ENCODE measurements around the gene C1QB. TPM values are rescaled to one million over a fixed set of nuclear protein-coding genes. Genes with fewer than 3 reads are reported as not detected.
"Not testable (repeated sequence)": the region's sequence is repeated elsewhere in the genome, so short reads cannot be mapped to it uniquely, and the experiment has no call there.

C1QB gene
- polyA plus RNA-seq, 1 of the 3 experiments (the other 2 are of a cell fraction), result not detected

DNA sequence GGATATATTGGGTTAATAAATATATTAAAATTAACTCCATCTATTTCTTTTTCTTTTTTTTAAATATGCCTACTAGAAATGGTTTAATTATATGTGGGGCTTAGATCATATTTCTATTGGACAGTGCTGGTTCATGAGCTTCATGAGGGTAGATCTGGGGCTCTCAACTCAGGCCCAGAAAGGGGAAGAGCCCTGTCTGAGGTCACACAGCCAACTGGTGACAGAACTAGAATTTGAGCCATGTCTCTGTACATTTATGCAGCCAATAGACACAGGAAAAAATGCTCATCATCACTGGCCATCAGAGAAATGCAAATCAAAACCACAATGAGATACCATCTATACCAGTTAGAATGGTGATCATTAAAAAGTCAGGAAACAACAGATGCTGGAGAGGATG, 52.5 kb downstream of the C1QB start:
- H3K9me3 ChIP-seq, result no peaks in the 10 kb centered on the region
- no peak overlapping the region for H3K4me3 ChIP-seq (ENCODE audit: low read depth in 2 of 2, low read length in 1 of 2)
- H3K4me1 ChIP-seq (ENCODE audit: control insufficient read depth in 1 of 2, insufficient read depth in 2 of 2, low read depth in 1 of 2, low read length in 1 of 2), result peaks cover 2 to 13% of the 10 kb centered on the region in 2 experiments; a peak in 2 of 4 replicates
- no peak overlapping the region for H3K27ac ChIP-seq (ENCODE audit: low read depth in 2 of 2, low read length in 1 of 2)
- CTCF ChIA-PET, result interaction anchor here (1.1 to 8.5 kb wide), 24 partner anchors 8 to 479 kb away, joined by 3 to 166 read pairs (median 8); partner anchors contain the start of gene LACTBL1
- no peak for DNase-seq
- H3K4me2 ChIP-seq, result no peak overlapping the region
- peaks cover 8% of the 10 kb centered on the region for H3F3A ChIP-seq (replicated peaks; ENCODE audit: insufficient read depth)
- no peaks in the 10 kb centered on the region for H3K27me3 ChIP-seq (ENCODE audit: insufficient read depth)
- no peaks in the 10 kb centered on the region; the same call in 1 of the 2 replicates for H3K79me2 ChIP-seq (ENCODE audit: insufficient read depth)
- no peak overlapping the region for H2AFZ ChIP-seq (ENCODE audit: low read depth)
- H3K9ac ChIP-seq, result no peak overlapping the region
- H4K20me1 ChIP-seq (ENCODE audit: insufficient read depth), result no peaks in the 10 kb centered on the region
- POLR2A ChIA-PET, result no interaction called here
- H3K9me2 ChIP-seq, result no peaks in the 10 kb centered on the region
- H3K36me3 ChIP-seq (replicated peaks in 1 of 2; ENCODE audit: control insufficient read depth in 1 of 2, insufficient read depth in 2 of 2, low read length in 1 of 2), result no peaks in the 10 kb centered on the region
- no peak for TF ChIP-seq RXRA (IDR thresholded peaks at IDR 0.05; ENCODE audit: borderline replicate concordance, low read depth)
- TF ChIP-seq YY1 (IDR thresholded peaks at IDR 0.05; ENCODE audit: low read depth), result no peak
- TF ChIP-seq FOXM1 (IDR thresholded peaks at IDR 0.05; ENCODE audit: low read depth), result no peak
- TF ChIP-seq TCF12 (IDR thresholded peaks at IDR 0.05), result no peak
- TF ChIP-seq POLR2AphosphoS5 (IDR thresholded peaks at IDR 0.05; ENCODE audit: low read depth, low read length), result no peak

DNA sequence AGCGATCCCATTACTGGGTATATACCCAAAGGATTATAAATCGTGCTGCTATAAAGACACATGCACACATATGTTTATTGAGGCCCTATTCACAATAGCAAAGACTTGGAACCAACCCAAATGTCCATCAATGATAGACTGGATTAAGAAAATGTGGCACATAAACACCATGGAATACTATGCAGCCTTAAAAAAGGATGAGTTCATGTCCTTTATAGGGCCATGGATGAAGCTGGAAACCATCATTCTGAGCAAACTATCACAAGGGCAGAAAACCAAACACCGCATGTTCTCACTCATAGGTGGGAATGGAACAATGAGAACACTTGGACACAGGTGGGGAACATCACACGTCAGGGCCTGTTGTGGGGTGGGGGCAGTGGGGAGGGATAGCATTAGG, 53.1 kb downstream of the C1QB start:
- POLR2A ChIA-PET, result not testable (repeated sequence)

DNA sequence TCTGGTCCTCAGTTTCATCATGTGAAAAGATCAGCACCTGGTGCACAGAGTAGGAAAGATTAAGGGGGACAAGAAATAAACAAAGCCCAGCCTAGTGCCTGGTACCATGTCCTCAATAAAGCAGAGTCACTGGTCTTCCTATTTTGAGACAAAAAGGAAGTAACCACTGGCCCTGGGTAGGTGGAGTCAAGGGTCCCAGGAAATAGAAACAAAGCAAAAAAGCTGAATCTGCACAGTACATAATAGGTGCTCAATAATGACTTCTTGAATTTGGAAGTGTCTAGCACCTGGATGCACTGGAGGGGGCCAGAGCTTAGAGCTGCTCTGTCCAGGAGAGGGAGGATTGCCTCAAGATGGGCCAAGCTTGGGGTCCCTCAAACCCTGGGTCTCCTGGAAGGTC, 55.7 kb downstream of the C1QB start:
- Histone ChIP-seq H3K9ac (no peak overlapping the region), H3K79me2 (ENCODE audit: insufficient read depth) (peaks cover 24% of the 10 kb centered on the region), H3K4me2 (no peak overlapping the region), H3F3A (replicated peaks; ENCODE audit: insufficient read depth) (peaks cover 8% of the 10 kb centered on the region), H4K20me1 (ENCODE audit: insufficient read depth) (peaks cover 18% of the 10 kb centered on the region), H3K4me1 (ENCODE audit: control insufficient read depth in 1 of 2, insufficient read depth in 2 of 2, low read depth in 1 of 2, low read length in 1 of 2) (peaks cover 2 to 32% of the 10 kb centered on the region in 2 experiments; a peak in 2 of 4 replicates), H3K27ac (ENCODE audit: low read depth in 2 of 2, low read length in 1 of 2) (no peak overlapping the region), H2AFZ (ENCODE audit: low read depth) (no peak overlapping the region), H3K9me3 (no peaks in the 10 kb centered on the region), H3K36me3 (replicated peaks in 1 of 2; ENCODE audit: control insufficient read depth in 1 of 2, insufficient read depth in 2 of 2, low read length in 1 of 2) (no peaks in the 10 kb centered on the region), H3K27me3 (ENCODE audit: insufficient read depth) (no peaks in the 10 kb centered on the region), H3K4me3 (ENCODE audit: low read depth in 2 of 2, low read length in 1 of 2) (no peak overlapping the region), H3K9me2 (no peaks in the 10 kb centered on the region)
- ChIA-PET POLR2A (interaction anchor here (1.0 kb wide), 1 partner anchor 11 kb away, joined by 3 read pairs; no protein-coding TSS in a partner anchor), CTCF (interaction anchor here (0.6 to 8.5 kb wide), 17 partner anchors 9 to 255 kb away, joined by 3 to 166 read pairs (median 4); no protein-coding TSS in a partner anchor)
- DNase-seq, result no peak
- TF ChIP-seq YY1 (IDR thresholded peaks at IDR 0.05; ENCODE audit: low read depth), result no peak
- no peak for TF ChIP-seq FOXM1 (IDR thresholded peaks at IDR 0.05; ENCODE audit: low read depth)
- TF ChIP-seq TCF12 (IDR thresholded peaks at IDR 0.05), result no peak
- no peak for TF ChIP-seq FOXJ3 (CRISPR knock-in tag; IDR thresholded peaks at IDR 0.05)
- TF ChIP-seq JUND (IDR thresholded peaks at IDR 0.05), result no peak
- TF ChIP-seq, protein P1, sequence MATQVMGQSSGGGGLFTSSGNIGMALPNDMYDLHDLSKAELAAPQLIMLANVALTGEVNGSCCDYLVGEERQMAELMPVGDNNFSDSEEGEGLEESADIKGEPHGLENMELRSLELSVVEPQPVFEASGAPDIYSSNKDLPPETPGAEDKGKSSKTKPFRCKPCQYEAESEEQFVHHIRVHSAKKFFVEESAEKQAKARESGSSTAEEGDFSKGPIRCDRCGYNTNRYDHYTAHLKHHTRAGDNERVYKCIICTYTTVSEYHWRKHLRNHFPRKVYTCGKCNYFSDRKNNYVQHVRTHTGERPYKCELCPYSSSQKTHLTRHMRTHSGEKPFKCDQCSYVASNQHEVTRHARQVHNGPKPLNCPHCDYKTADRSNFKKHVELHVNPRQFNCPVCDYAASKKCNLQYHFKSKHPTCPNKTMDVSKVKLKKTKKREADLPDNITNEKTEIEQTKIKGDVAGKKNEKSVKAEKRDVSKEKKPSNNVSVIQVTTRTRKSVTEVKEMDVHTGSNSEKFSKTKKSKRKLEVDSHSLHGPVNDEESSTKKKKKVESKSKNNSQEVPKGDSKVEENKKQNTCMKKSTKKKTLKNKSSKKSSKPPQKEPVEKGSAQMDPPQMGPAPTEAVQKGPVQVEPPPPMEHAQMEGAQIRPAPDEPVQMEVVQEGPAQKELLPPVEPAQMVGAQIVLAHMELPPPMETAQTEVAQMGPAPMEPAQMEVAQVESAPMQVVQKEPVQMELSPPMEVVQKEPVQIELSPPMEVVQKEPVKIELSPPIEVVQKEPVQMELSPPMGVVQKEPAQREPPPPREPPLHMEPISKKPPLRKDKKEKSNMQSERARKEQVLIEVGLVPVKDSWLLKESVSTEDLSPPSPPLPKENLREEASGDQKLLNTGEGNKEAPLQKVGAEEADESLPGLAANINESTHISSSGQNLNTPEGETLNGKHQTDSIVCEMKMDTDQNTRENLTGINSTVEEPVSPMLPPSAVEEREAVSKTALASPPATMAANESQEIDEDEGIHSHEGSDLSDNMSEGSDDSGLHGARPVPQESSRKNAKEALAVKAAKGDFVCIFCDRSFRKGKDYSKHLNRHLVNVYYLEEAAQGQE (IDR thresholded peaks at IDR 0.05; ENCODE audit: low read depth, low read length), result no peak
- TF ChIP-seq, protein P2, sequence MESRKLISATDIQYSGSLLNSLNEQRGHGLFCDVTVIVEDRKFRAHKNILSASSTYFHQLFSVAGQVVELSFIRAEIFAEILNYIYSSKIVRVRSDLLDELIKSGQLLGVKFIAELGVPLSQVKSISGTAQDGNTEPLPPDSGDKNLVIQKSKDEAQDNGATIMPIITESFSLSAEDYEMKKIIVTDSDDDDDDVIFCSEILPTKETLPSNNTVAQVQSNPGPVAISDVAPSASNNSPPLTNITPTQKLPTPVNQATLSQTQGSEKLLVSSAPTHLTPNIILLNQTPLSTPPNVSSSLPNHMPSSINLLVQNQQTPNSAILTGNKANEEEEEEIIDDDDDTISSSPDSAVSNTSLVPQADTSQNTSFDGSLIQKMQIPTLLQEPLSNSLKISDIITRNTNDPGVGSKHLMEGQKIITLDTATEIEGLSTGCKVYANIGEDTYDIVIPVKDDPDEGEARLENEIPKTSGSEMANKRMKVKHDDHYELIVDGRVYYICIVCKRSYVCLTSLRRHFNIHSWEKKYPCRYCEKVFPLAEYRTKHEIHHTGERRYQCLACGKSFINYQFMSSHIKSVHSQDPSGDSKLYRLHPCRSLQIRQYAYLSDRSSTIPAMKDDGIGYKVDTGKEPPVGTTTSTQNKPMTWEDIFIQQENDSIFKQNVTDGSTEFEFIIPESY (IDR thresholded peaks at IDR 0.05; ENCODE audit: borderline replicate concordance, low read depth), result no peak
- TF ChIP-seq TEAD4 (IDR thresholded peaks at IDR 0.05; ENCODE audit: borderline replicate concordance, insufficient read depth), result no peak

More for the DNA sequence above, 53.1 kb downstream of the C1QB start:
- H3K36me3 ChIP-seq (replicated peaks in 1 of 2; ENCODE audit: control insufficient read depth in 1 of 2, insufficient read depth in 2 of 2, low read length in 1 of 2); H3K27ac ChIP-seq (ENCODE audit: low read depth in 2 of 2, low read length in 1 of 2); H3F3A ChIP-seq (replicated peaks; ENCODE audit: insufficient read depth); H3K79me2 ChIP-seq (ENCODE audit: insufficient read depth); H3K27me3 ChIP-seq (ENCODE audit: insufficient read depth); H2AFZ ChIP-seq (ENCODE audit: low read depth); H3K9me2 ChIP-seq; H3K4me2 ChIP-seq; H3K9ac ChIP-seq; DNase-seq; H3K9me3 ChIP-seq; H4K20me1 ChIP-seq (ENCODE audit: insufficient read depth); H3K4me3 ChIP-seq (ENCODE audit: low read depth in 2 of 2, low read length in 1 of 2): not testable (repeated sequence)
- H3K4me1 ChIP-seq (ENCODE audit: control insufficient read depth in 1 of 2, insufficient read depth in 2 of 2, low read depth in 1 of 2, low read length in 1 of 2), result peaks cover 2 to 13% of the 10 kb centered on the region in 2 experiments; a peak in 2 of 4 replicates
- CTCF ChIA-PET, result interaction anchor here (1.1 to 8.5 kb wide), 7 partner anchors 32 to 224 kb away, joined by 3 to 166 read pairs (median 41); no protein-coding TSS in a partner anchor
- WGBS (ENCODE audit: low lambda C conversion rate), result 98% methylated on average over 4 of the region's 4 CpGs

All from SK-N-SH (cell line).